Peyer's patch (tissue), 4 donors: ENCODE measurements around the gene CHRDL2. TPM values are rescaled to one million over a fixed set of nuclear protein-coding genes. Genes with fewer than 3 reads are reported as not detected.
A peak's percentile ranks its signal among the peaks of the same experiment; 100 is the strongest.

Source experiments
- DNase-seq, 3 donors: peaks; one replicate each; pipeline ENCODE4 v3.0.0-alpha.2; 2017 to 2019
- H3K27ac ChIP-seq, 4 donors: fragments of 200-600 bp; sonication (generic); one replicate each; pipeline ENCODE4 v1.5.1; 2016 to 2019
- H3K27me3 ChIP-seq, 2 donors: fragments of 200-600 bp; sonication (generic); one replicate each; pipeline ENCODE4 v1.5.1; 2019
- H3K36me3 ChIP-seq, 3 donors: fragments of 200-600 bp; sonication (generic); one replicate each; pipeline ENCODE4 v1.5.1; 2016 to 2019
- H3K4me1 ChIP-seq, 4 donors: fragments of 200-600 bp; sonication (generic); one replicate each; pipeline ENCODE4 v1.5.1; 2016 to 2019
- H3K4me3 ChIP-seq, 4 donors: fragments of 200-600 bp; sonication (generic); 1 replicate in 3 of 4; 2 replicates in 1 of 4; pipeline ENCODE4 v1.5.1; 2016 to 2019; ENCODE audit warnings: mild to moderate bottlenecking in 1 of 4
- H3K9me3 ChIP-seq, 4 donors: fragments of 200-600 bp; sonication (generic); one replicate each; pipeline ENCODE4 v1.5.1; 2016 to 2019; ENCODE audit warnings: mild to moderate bottlenecking in 1 of 4
- CTCF ChIP-seq, 6 experiments: fragments of 450-650 bp in 4 of 6; fragments of 200-600 bp in 2 of 6; sonication (generic) in 1 of 6; IDR thresholded peaks; one replicate each; pipeline ENCODE4 v1.5.1; 2017 to 2019; ENCODE audit warnings: antibody characterized with exemption in 6 of 6, mild to moderate bottlenecking in 3 of 6, moderate library complexity in 1 of 6
- POLR2A ChIP-seq, 2 donors: fragments of 450-650 bp; IDR thresholded peaks; one replicate each; pipeline ENCODE4 v1.5.1; 2017; ENCODE audit warnings: antibody characterized with exemption in 2 of 2, mild to moderate bottlenecking in 2 of 2, moderate library complexity in 2 of 2
- total RNA-seq, 4 donors: library from RNA; depleted of rRNA; stranded (reverse); fragments of >200 nt; gene quantifications; one replicate each; pipeline ENCODE4 v1.1.0, GENCODE V29; 2016

The CHRDL2 gene
- total RNA-seq, 4 donors from 2014 or later = not detected

DNA sequence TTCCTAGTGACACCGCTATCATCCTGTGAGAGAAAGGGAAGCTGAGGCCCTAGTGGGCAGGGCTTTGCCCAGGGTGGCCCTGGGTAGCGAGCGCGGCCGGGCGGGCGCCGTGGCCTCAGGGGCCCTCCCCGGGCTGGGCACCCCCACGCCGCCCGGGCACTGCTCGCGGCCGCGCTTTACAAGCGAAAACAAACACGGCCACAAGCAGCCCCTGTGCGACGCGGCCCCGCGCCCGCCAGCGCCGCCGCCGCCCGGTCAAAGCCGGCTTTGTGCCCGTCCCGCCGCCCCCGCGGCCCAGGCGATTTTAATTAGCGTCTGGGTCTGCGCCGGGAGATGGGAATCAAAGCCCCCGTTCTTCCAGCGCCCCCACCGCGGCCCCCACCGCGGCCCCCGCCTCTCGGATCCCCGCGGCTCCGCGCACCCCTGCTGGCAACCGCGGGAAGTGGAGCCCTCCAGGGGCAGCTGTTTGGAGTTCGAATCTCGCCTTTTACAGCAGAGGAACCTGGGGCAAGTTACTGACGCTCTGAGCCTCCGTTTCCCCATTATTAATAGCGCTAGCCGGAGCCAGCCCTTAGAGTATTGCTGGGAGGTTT, 47.9 kb downstream of the CHRDL2 start:
- no peaks in the 10 kb centered on the region for H3K36me3 ChIP-seq
- H3K27me3 ChIP-seq = no peaks in the 10 kb centered on the region
- DNase-seq = peak in 1 of 3 donors; percentile 50
- TF ChIP-seq CTCF (IDR thresholded peaks at IDR 0.05) (peak in 3 of 6 experiments; percentile 26 to 30 (median 27)), POLR2A (IDR thresholded peaks at IDR 0.05) (no peak)
- peak overlapping the region in 1 of 4 donors; percentile 41 for H3K27ac ChIP-seq
- H3K4me3 ChIP-seq = peak overlapping the region; percentile 18 to 55 (median 40)
- H3K9me3 ChIP-seq = no peaks in the 10 kb centered on the region
- peaks cover 0 to 13% (median 0%) of the 10 kb centered on the region in 4 donors for H3K4me1 ChIP-seq

DNA sequence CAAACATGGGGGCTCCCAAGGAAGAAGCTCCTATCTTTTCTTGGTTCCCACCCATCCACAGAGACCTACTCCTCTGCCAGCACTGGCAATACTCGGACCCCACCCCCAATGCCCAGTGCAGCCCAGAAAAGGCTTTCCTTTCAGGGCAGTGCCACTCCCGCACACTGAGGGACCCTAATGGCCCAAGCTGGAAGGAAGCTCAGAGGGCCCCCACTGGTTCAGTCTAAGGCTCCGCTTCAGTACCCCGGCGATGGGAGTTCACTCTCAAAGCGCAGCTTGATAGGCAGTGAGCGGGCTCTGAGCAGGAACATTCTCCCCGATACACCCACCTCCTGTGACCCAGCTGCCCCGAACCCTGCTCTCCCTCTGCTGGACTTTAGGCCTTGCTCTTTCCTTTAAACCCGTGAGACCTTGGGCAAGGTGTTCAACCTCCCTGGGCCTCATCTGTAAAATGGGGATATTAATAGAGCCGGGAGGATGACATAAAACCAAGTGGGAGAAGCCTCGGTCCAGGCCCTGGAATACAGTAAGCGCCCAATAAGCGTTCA, 48.4 kb downstream of the CHRDL2 start:
- Histone ChIP-seq H3K36me3 (no peaks in the 10 kb centered on the region), H3K4me3 (peak overlapping the region; percentile 18 to 55 (median 40)), H3K9me3 (no peaks in the 10 kb centered on the region), H3K27ac (peak overlapping the region in 1 of 4 donors; percentile 41), H3K4me1 (peaks cover 0 to 13% (median 0%) of the 10 kb centered on the region in 4 donors), H3K27me3 (no peaks in the 10 kb centered on the region)
- DNase-seq = peak in 1 of 3 donors; percentile 25
- TF ChIP-seq POLR2A (IDR thresholded peaks at IDR 0.05) = no peak
- TF ChIP-seq CTCF (IDR thresholded peaks at IDR 0.05) = no peak

DNA sequence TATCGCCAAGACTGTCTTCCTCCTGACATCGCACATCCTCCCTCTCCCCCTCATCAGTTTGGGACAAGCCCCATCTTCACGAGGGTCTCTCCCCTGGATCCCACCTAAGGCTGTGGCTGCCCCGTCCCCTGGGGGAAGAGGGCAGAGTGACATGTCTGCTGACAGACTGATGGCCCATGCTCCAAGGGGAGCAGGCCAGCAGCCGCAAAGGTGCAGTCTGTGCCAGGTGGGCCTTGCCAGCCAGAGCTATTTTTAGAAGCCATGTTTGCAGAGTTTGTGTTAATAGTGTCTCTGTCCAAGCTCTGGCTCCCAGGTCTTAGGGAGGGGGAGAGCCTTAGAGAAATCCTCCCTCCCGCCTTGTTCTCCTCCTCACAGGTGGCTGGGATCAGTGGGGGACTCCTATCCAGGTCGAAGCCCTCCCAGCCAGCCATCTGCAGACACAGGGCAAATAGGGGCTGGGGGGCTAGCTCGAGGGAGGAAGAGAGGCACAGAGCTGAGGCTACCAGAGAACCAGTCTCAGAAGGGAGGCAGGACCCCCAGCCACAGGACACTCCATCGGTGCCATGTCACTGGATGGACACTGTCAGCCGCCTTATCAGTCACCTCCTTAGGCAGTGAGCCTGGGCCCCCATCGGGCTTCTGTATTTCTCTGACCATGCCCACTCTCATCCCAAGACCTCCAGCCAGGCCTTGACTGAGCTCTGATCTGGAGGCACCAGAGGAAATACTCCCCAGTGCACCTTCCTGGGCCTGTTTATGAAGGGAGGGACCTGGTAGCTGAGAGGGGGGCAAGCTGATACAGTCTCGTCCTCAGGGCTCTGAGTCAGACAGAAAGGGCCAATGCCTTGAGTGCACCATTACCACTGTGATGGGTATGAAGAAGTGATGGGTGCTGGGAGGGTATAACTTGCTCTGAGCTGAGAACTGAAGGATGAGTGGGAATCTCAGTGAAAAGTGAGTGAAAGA, 49.3 kb downstream of the CHRDL2 start:
- no peaks in the 10 kb centered on the region for H3K9me3 ChIP-seq
- no peaks in the 10 kb centered on the region for H3K36me3 ChIP-seq
- peaks cover 0 to 13% (median 0%) of the 10 kb centered on the region in 4 donors for H3K4me1 ChIP-seq
- TF ChIP-seq CTCF (IDR thresholded peaks at IDR 0.05) = no peak
- TF ChIP-seq POLR2A (IDR thresholded peaks at IDR 0.05) = no peak
- no peak overlapping the region for H3K27ac ChIP-seq
- no peaks in the 10 kb centered on the region for H3K27me3 ChIP-seq
- H3K4me3 ChIP-seq = no peak overlapping the region
- DNase-seq = peak in 1 of 3 donors; percentile 30

- Histone ChIP-seq H3K27me3 (no peaks in the 10 kb centered on the region), H3K9me3 (no peaks in the 10 kb centered on the region), H3K4me3 (no peak overlapping the region), H3K36me3 (no peaks in the 10 kb centered on the region), H3K27ac (no peak overlapping the region), H3K4me1 (peaks cover 0 to 13% (median 0%) of the 10 kb centered on the region in 4 donors)
- peak in 1 of 3 donors; percentile 34 for DNase-seq
- TF ChIP-seq CTCF (IDR thresholded peaks at IDR 0.05) (no peak), POLR2A (IDR thresholded peaks at IDR 0.05) (no peak)
Measured at GRCh38 chr11:74680703-74681531, 50.3 kb downstream of the CHRDL2 start.
